GM03348 (cell line): ENCODE data around the gene TCN1.
"Not testable (repeated sequence)": the region's sequence is repeated elsewhere in the genome, so short reads cannot be mapped to it uniquely, and the experiment has no call there.

Source experiments
- DNase-seq: peaks from one replicate; pipeline ENCODE4 v3.0.0; 2012; ENCODE audit warnings: low spot score

Gene TCN1, protein sequence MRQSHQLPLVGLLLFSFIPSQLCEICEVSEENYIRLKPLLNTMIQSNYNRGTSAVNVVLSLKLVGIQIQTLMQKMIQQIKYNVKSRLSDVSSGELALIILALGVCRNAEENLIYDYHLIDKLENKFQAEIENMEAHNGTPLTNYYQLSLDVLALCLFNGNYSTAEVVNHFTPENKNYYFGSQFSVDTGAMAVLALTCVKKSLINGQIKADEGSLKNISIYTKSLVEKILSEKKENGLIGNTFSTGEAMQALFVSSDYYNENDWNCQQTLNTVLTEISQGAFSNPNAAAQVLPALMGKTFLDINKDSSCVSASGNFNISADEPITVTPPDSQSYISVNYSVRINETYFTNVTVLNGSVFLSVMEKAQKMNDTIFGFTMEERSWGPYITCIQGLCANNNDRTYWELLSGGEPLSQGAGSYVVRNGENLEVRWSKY

DNA sequence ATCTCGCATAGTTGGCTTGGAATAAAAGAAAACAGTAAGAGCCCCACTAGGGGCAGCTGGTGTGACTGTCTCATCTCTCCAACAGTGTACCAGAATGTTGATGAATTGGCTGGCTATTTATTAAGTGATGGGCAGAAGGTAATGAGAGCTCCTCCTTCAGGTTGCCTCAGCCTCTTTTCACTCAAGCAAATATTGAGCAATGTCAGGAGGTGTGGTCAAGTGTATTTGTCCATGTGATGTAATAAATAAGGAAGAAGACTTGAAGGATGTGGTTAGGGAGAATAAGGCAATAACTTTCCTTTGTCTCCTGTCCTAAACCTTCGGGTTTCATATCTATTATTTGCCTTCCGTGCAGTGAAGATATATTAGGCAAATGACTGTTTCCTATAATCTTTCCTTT is at the start of gene TCN1:
TCN1 (minus strand) TSS at position 91 of the 400 bp plus-strand sequence; CDS start at position 74, 17 bp downstream.
- DNase-seq, result no peak

- DNase-seq, result not testable (repeated sequence)
These were observed 37.3 kb upstream of the TCN1 start for GRCh38 chr11:59903569-59903968.

DNA sequence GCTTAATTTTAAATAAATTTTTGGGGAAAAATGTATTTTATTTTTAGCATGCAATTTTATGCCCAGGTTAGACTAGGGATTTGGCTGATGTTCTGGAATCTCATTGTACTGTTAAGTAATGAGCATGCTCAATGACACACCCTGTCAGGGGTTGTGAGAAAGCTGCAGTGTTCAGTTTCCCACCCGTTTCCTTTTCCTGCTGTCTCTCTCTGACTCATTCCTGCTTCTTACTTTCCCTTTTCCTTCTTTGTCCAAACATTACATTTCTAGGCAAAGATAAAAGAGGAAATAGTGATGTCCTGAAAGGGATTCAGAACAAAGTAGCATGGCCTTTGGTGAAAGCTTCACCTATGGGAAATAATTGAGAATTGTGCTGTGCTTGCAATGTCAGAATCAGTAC is 35.0 kb upstream of the TCN1 start:
- peak; percentile 16 for DNase-seq

- no peak for DNase-seq
These were observed 34.3 kb upstream of the TCN1 start for GRCh38 chr11:59900366-59901126.

- DNase-seq, result no peak
These were observed 33.2 kb upstream of the TCN1 start for GRCh38 chr11:59899532-59899931.

GRCh38 chr11:59898650-59899049 is 32.4 kb upstream of the TCN1 start:
- no peak for DNase-seq

DNA sequence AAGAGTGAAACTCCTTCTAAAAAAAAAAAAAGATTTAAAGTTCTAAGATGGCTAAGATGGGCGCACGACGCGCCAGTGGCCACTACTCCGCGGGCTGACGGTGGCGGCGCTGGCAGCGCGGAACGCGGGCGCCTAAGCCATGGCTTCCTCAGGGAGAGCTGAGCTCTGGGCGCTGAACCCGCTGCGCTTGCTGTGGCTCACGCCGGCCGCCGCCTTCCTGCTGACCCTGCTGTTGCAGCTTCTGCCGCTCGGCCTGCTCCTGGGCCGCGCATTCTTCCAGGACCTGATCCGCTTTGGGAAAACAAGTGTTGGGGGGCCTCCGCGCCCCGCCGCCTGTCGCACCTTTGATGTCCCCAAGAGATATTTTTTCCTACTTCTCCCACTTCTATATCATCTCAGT is 31.8 kb upstream of the TCN1 start:
- DNase-seq, result no peak

GRCh38 chr11:59894616-59895015 is 28.3 kb upstream of the TCN1 start:
- no peak for DNase-seq

- DNase-seq, result no peak
These were observed 25.5 kb upstream of the TCN1 start for GRCh38 chr11:59891781-59892181.

- DNase-seq, result not testable (repeated sequence)
These were observed 20.9 kb upstream of the TCN1 start for GRCh38 chr11:59887156-59887555.

- no peak for DNase-seq
These were observed 17.3 kb upstream of the TCN1 start for GRCh38 chr11:59883597-59883996.

GRCh38 chr11:59879567-59879966 is 13.3 kb upstream of the TCN1 start:
- DNase-seq, result no peak

DNA sequence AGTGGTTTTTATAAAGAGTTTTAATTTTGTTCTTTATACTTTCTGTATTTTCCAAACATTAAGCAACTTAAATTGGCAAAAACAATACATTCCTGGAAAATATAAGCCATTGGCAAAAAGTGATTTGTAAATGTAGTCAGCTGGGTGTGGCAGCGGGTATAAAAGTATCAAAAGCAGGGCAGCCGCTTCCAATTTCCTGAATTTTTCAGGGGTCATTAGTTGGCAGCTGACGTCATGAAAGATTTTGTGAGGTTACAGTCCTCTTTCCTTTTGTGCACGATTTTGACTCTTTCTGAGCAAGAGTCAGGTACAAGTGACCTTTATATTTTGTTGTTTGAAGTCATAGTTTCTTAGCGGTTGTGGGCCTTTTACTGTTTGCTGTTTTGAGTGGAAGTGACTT is 12.3 kb upstream of the TCN1 start, which contains the start of gene OOSP3:
OOSP3 (plus strand) TSS at position 208 of the 400 bp plus-strand sequence; CDS start at position 235, 27 bp downstream.
- no peak for DNase-seq

DNA sequence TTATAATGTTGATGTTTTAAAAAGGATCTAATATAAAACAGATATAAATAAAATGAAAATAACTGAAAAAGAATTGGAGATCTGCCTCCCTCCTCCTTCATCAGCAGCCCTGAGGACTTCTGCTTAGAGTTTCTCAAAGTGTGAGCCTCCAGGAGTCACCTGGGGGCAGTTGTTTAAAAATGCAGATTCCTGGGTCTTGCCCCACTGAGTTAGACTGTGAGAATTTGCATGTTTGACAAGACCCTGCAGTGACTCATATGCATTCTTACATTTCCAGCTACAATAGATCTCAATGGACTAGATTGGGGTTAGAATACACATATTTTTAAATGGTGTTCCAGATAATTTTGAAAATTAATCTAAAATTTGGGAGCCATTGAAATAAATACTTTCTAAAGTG is 11.5 kb upstream of the TCN1 start:
- no peak for DNase-seq

GRCh38 chr11:59877325-59877724 is 11.0 kb upstream of the TCN1 start:
- no peak for DNase-seq

GRCh38 chr11:59875856-59876519 is 9.7 kb upstream of the TCN1 start:
- DNase-seq, result no peak

GRCh38 chr11:59872076-59872475 is 5.8 kb upstream of the TCN1 start:
- DNase-seq, result no peak

GRCh38 chr11:59867946-59868345 is 1.7 kb upstream of the TCN1 start:
- no peak for DNase-seq

GRCh38 chr11:59866836-59867235 is 549 bp upstream of the TCN1 start:
- no peak for DNase-seq

- no peak for DNase-seq
These were observed 1.3 kb downstream of the TCN1 start for GRCh38 chr11:59865031-59865430.

- no peak for DNase-seq
These were observed 4.0 kb downstream of the TCN1 start for GRCh38 chr11:59862252-59862651.

GRCh38 chr11:59859673-59860072 is 6.6 kb downstream of the TCN1 start:
- DNase-seq, result no peak
